Fibroblast of mammary gland (primary cell): ENCODE measurements around the gene P2RY8.
"Not testable (repeated sequence)": the region's sequence is repeated elsewhere in the genome, so short reads cannot be mapped to it uniquely, and the experiment has no call there.

ENCODE experiments used
- DNase-seq: peaks from one replicate; pipeline ENCODE4 v3.0.0-alpha.2; 2010; ENCODE audit warnings: low read depth
- H3K4me3 ChIP-seq: 2 replicates; pipeline ENCODE4 v1.5.1; 2011; ENCODE audit warnings: low read depth, mild to moderate bottlenecking, low read length, moderate library complexity; ENCODE audit not compliant: control insufficient read depth
- CTCF ChIP-seq: conservative IDR thresholded peaks from 2 replicates; pipeline ENCODE4 v1.5.1; 2011; ENCODE audit warnings: low read depth, low read length, inconsistent platforms; ENCODE audit not compliant: control insufficient read depth, insufficient read depth

The P2RY8 gene

GRCh38 chrX:1483843-1484637, 52.9 kb downstream of the P2RY8 start:
- no peak for DNase-seq
- TF ChIP-seq CTCF = no peak
- no peak overlapping the region for H3K4me3 ChIP-seq

GRCh38 chrX:1482530-1482928, 54.5 kb downstream of the P2RY8 start:
- H3K4me3 ChIP-seq = not testable (repeated sequence)

GRCh38 chrX:1481636-1482529, 55.1 kb downstream of the P2RY8 start:
- H3K4me3 ChIP-seq = no peak overlapping the region
- peak; percentile 49 for DNase-seq
- TF ChIP-seq CTCF = no peak

More at GRCh38 chrX:1482530-1482928, 54.5 kb downstream of the P2RY8 start:
- DNase-seq = not testable (repeated sequence)

GRCh38 chrX:1480082-1480785, 56.8 kb downstream of the P2RY8 start:
- TF ChIP-seq CTCF = no peak
- no peak overlapping the region for H3K4me3 ChIP-seq
- DNase-seq = no peak

- DNase-seq = no peak
- H3K4me3 ChIP-seq = no peak overlapping the region
- no peak for TF ChIP-seq CTCF
These were observed 59.1 kb downstream of the P2RY8 start for GRCh38 chrX:1477801-1478458.

GRCh38 chrX:1477229-1477628, 59.8 kb downstream of the P2RY8 start:
- no peak for TF ChIP-seq CTCF
- no peak for DNase-seq
- no peak overlapping the region for H3K4me3 ChIP-seq

GRCh38 chrX:1476682-1477081, 60.3 kb downstream of the P2RY8 start:
- DNase-seq = no peak
- no peak overlapping the region for H3K4me3 ChIP-seq
- no peak for TF ChIP-seq CTCF
